Esophagus squamous epithelium (tissue), 4 donors: ENCODE data around the gene CYP2W1.

Experiments
- POLR2A ChIP-seq, 4 donors: fragments of 450-650 bp; IDR thresholded peaks; one replicate each; pipeline ENCODE4 v1.6.1; 2017; ENCODE audit warnings: antibody characterized with exemption in 4 of 4, mild to moderate bottlenecking in 4 of 4, moderate library complexity in 3 of 4
- TF ChIP-seq, protein P1 (sequence below), 6 experiments: fragments of 450-650 bp in 4 of 6; fragments of 200-600 bp in 2 of 6; sonication (generic) in 2 of 6; IDR thresholded peaks; one replicate each; pipeline ENCODE4 v1.5.1; 2016 to 2019; ENCODE audit warnings: antibody characterized with exemption in 6 of 6, mild to moderate bottlenecking in 4 of 6, moderate library complexity in 4 of 6

DNA sequence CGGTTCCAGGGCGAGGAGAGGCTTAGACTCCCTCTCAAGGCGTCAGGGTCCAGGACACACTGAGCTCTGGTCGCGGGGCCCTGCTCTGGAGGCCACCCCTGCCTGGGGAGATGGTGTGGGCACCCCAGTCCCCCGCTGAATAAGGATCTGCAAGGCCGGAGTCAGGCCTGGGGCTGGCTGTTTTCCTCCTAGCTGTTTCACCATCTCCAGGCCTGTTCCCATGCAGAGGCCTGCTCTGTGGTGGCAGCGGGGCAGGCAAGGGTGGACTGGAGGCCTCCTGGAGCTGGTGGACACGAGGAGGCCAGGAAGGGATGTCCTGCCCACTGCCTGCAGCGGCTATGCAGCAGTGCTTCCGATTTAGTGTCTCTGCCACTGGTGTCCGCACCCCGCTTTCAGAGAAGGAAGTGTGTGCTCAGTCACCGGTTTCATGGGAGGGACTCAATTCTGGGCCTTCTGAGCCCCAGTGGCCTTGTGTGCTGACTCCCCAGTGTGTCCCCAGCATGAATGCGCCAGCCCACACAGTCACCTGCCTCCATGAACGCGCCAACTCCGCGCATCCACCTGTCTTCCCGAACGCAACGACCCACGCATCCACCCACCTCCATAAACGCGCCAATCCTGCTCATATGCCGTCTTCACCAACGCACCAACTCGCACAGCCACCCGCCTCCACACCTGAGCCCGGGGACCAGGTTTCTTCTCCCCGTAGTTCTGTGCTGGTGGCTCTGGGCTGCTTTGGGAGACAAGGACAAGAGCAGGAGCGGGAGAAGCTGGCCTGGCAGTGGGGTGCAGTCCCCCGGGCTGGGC, 46.9 kb downstream of the CYP2W1 start:
- TF ChIP-seq, protein P1, sequence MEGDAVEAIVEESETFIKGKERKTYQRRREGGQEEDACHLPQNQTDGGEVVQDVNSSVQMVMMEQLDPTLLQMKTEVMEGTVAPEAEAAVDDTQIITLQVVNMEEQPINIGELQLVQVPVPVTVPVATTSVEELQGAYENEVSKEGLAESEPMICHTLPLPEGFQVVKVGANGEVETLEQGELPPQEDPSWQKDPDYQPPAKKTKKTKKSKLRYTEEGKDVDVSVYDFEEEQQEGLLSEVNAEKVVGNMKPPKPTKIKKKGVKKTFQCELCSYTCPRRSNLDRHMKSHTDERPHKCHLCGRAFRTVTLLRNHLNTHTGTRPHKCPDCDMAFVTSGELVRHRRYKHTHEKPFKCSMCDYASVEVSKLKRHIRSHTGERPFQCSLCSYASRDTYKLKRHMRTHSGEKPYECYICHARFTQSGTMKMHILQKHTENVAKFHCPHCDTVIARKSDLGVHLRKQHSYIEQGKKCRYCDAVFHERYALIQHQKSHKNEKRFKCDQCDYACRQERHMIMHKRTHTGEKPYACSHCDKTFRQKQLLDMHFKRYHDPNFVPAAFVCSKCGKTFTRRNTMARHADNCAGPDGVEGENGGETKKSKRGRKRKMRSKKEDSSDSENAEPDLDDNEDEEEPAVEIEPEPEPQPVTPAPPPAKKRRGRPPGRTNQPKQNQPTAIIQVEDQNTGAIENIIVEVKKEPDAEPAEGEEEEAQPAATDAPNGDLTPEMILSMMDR (IDR thresholded peaks at IDR 0.05): no peak
- no peak for TF ChIP-seq POLR2A (IDR thresholded peaks at IDR 0.05)
